Panc1 (cell line): ENCODE results near the gene SH3BP2. TPM values are rescaled to one million over a fixed set of nuclear protein-coding genes. Genes with fewer than 3 reads are reported as not detected.

Experiments used
- ATAC-seq: fragments of 200-7000 bp; cut with Tn5 transposase; 2 replicates; pipeline ENCODE4 v1.9.1; 2020; ENCODE audit warnings: mild to moderate bottlenecking, moderate library complexity
- BruUV-seq: library from RNA; stranded (reverse); fragments of 400-500 nt; replicated peaks from 2 replicates; lab custom pipeline; 2021; lab: Mats Ljungman, UMichigan
- CTCF ChIA-PET: fragments of 300-600 bp; sonication (Branson Sonifier 250); formaldehyde crosslinking; loops from one replicate; lab custom pipeline; 2022; ENCODE audit warnings: antibody characterized with exemption; lab: Charles Lee
- POLR2A ChIA-PET: fragments of 300-600 bp; sonication (Branson Sonifier 250); formaldehyde crosslinking; loops from one replicate; lab custom pipeline; 2022; ENCODE audit warnings: antibody characterized with exemption; lab: Charles Lee
- DNase-seq: peaks from one replicate; pipeline ENCODE4 v3.0.0-alpha.2; 2010; ENCODE audit warnings: low read depth, low spot score
- H3K27ac ChIP-seq: 2 replicates; pipeline ENCODE4 v1.5.1; 2011; ENCODE audit warnings: mild to moderate bottlenecking, low read length, inconsistent platforms
- H3K27me3 ChIP-seq: fragments of 200-500 bp; sonication (Bioruptor generic); 2 replicates; pipeline ENCODE4 v1.6.0; 2014; ENCODE audit warnings: low read length, inconsistent platforms; ENCODE audit not compliant: control insufficient read depth, insufficient read depth
- H3K36me3 ChIP-seq: fragments of 200-500 bp; sonication (Bioruptor generic); 2 replicates; pipeline ENCODE4 v1.5.1; 2014; ENCODE audit warnings: inconsistent platforms, mild to moderate bottlenecking, low read length, moderate library complexity; ENCODE audit not compliant: control insufficient read depth, insufficient read depth
- H3K4me1 ChIP-seq: 2 replicates; pipeline ENCODE4 v1.5.1; 2011; ENCODE audit warnings: inconsistent platforms, mild to moderate bottlenecking, low read length, moderate library complexity; ENCODE audit not compliant: control insufficient read depth, insufficient read depth
- H3K4me3 ChIP-seq, 2 experiments: 2 replicates each; pipeline ENCODE4 v1.5.1; 2011 to 2012; ENCODE audit warnings: low read depth in 2 of 2, low read length in 2 of 2, mild to moderate bottlenecking in 2 of 2, inconsistent platforms in 1 of 2, moderate library complexity in 1 of 2
- H3K9me3 ChIP-seq: fragments of 200-500 bp; sonication (Bioruptor generic); 2 replicates; pipeline ENCODE4 v1.5.1; 2014; ENCODE audit warnings: low read depth, mild to moderate bottlenecking, inconsistent platforms, low read length, moderate library complexity; ENCODE audit not compliant: control insufficient read depth, insufficient read depth
- POLR2AphosphoS5 ChIP-seq: IDR thresholded peaks from 2 replicates; pipeline ENCODE4 v1.6.1; 2012; ENCODE audit warnings: mild to moderate bottlenecking, low read depth, low read length, moderate library complexity
- SIN3A ChIP-seq: IDR thresholded peaks from 2 replicates; pipeline ENCODE4 v1.6.1; 2012; ENCODE audit warnings: low read depth, mild to moderate bottlenecking, low read length, moderate library complexity, borderline replicate concordance; ENCODE audit not compliant: insufficient read depth
- TCF7L2 ChIP-seq: IDR thresholded peaks from 2 replicates; pipeline ENCODE4 v1.6.1; 2011; ENCODE audit warnings: mild to moderate bottlenecking, low read depth, low read length, inconsistent platforms
- in situ Hi-C: cut with HindIII; loops from 2 replicates; pipeline ENCODE4 v1.10.0; 2016; ENCODE audit warnings: low sequenced_read_pairs, low pct_unique_long_range_greater_than_20kb
- intact Hi-C: fragments of 100-400 bp; cut with micrococcal nuclease; formaldehyde crosslinking; loops from one replicate; pipeline ENCODE4 v1.10.0; 2022; ENCODE audit not compliant: unreplicated experiment
- total RNA-seq: library from RNA; stranded (reverse); gene quantifications from one replicate; pipeline ENCODE4 v1.2.1, GENCODE V29; 2021; ENCODE audit not compliant: unreplicated experiment
- TF ChIP-seq, protein P1 (sequence below), 2 experiments: IDR thresholded peaks; 2 replicates each; pipeline ENCODE4 v1.6.1; 2011 to 2012; ENCODE audit warnings: low read depth in 2 of 2, control low read depth in 1 of 2, low read length in 1 of 2, mild to moderate bottlenecking in 1 of 2, moderate library complexity in 1 of 2; ENCODE audit not compliant: insufficient read depth in 1 of 2
- TF ChIP-seq, protein P2 (sequence below): fragments of 450-650 bp; IDR thresholded peaks from 2 replicates; pipeline ENCODE4 v1.5.1; 2017; ENCODE audit warnings: mild to moderate bottlenecking

The SH3BP2 gene
- total RNA-seq, 1 experiment from 2014 or later = 93.4 TPM

DNA sequence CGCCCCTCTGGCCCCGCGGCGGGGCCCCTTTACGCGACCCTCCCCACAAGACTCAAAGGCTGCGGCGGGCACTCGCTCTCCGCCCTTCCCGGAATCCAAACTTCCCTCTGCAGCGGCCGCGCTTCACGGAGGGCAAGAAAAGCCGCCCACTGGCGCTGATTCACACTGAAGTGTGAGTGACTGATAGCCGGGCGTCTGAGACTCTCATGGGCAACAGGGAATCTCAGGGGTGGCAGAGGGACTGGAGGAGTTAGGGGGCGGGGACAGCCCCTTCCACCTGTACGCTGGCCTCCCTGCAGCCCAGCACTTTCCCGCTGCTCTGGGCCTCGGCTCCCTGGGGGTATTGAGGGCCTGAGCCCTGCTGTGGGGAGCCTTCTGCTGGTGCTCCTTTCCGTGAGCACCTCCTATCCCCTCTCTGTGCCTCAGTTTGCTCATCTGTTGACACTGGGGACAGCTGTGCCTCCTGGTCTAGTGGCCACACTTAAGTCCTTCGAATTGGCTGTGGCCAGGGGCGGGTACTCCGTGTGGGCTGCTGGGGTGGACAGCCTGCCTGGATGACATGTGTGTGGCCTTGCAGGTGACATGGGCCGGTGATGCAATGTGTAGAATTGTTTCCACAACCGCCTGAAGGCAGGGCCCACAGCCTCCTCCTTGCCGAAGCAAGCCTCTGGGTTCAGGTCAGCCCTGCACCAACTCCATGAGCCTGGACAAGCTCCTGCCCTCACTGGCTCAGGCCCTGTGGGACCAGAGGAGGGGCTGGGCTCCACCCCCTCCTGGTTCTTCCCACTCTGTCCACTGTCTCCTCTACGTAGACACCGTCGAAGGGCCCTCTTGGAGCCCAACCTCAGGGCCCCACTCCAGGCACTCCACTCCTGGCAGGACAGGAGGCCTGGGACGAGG, 951 bp downstream of the SH3BP2 start:
- H3K4me1 ChIP-seq = peaks cover 58% of the 10 kb centered on the region
- DNase-seq (no peak), ATAC-seq (peak; percentile 32)
- ChIA-PET POLR2A (no interaction called here), CTCF (no interaction called here)
- H3K36me3 ChIP-seq = no peaks in the 10 kb centered on the region
- TSS peak; percentile 17 for BruUV-seq
- TF ChIP-seq, protein P1, sequence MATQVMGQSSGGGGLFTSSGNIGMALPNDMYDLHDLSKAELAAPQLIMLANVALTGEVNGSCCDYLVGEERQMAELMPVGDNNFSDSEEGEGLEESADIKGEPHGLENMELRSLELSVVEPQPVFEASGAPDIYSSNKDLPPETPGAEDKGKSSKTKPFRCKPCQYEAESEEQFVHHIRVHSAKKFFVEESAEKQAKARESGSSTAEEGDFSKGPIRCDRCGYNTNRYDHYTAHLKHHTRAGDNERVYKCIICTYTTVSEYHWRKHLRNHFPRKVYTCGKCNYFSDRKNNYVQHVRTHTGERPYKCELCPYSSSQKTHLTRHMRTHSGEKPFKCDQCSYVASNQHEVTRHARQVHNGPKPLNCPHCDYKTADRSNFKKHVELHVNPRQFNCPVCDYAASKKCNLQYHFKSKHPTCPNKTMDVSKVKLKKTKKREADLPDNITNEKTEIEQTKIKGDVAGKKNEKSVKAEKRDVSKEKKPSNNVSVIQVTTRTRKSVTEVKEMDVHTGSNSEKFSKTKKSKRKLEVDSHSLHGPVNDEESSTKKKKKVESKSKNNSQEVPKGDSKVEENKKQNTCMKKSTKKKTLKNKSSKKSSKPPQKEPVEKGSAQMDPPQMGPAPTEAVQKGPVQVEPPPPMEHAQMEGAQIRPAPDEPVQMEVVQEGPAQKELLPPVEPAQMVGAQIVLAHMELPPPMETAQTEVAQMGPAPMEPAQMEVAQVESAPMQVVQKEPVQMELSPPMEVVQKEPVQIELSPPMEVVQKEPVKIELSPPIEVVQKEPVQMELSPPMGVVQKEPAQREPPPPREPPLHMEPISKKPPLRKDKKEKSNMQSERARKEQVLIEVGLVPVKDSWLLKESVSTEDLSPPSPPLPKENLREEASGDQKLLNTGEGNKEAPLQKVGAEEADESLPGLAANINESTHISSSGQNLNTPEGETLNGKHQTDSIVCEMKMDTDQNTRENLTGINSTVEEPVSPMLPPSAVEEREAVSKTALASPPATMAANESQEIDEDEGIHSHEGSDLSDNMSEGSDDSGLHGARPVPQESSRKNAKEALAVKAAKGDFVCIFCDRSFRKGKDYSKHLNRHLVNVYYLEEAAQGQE (IDR thresholded peaks at IDR 0.05; ENCODE audit: insufficient read depth in 1 of 2, low read depth in 2 of 2, low read length in 1 of 2) = no peak
- 0 out of 2 replicates have a peak, but pooled peaks have one; percentile 22 for TF ChIP-seq SIN3A
- no peaks in the 10 kb centered on the region for H3K9me3 ChIP-seq
- H3K4me3 ChIP-seq = peak overlapping the region; percentile 54 to 77
- H3K27me3 ChIP-seq = no peaks in the 10 kb centered on the region
- intact Hi-C loops (loop anchor here (10.0 kb wide), 1 partner anchor 141 kb away; no protein-coding TSS in a partner anchor), in situ Hi-C loops (no loop called here)
- peak overlapping the region; percentile 89 for H3K27ac ChIP-seq

DNA sequence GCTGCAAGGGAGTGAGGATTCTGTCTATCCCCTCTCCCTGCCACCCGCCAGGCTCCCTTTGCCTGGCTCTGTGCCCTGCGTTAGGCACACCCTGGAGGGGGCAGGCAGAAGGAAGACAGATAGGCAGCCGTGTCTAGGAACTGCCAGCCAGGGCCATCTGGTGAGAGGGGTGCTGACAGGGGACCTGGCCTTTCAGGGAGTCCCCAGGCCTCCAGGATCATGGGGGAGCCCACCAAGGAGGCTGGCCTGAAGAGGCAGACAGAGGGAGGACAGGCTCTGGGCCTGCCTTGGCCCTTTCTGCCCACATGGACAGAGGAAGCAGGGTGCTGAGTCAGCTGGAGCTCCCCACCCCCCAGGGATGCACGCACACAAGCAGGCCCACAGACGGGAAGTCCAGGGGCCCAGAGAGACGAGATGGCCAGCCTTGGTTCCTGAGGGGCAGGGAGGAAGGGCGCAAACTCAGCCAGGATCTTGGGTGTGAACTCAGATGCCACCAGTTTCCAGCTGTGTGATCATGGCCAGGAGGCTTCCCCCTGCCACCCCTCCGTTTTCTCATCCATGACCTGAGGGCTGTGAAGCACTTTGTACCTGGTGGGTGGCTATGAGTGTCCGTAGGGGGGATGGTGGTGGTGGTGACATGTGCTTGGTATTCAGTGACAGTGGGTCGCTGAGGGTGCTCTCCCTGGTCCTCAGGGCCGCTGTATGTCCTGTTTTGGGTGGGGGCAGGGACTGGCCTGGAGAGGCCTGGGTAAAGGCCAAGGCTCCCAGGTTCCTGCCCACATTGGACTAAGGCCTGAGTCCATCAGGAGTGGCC, 1.8 kb downstream of the SH3BP2 start:
- H3K36me3 ChIP-seq = no peaks in the 10 kb centered on the region
- TF ChIP-seq SIN3A (0 out of 2 replicates have a peak, but pooled peaks have one; percentile 16), POLR2AphosphoS5 (no peak)
- H3K4me3 ChIP-seq = peak overlapping the region; percentile 54 to 77
- no peaks in the 10 kb centered on the region for H3K27me3 ChIP-seq
- no TSS peak for BruUV-seq
- H3K9me3 ChIP-seq = no peaks in the 10 kb centered on the region
- DNase-seq (no peak), ATAC-seq (peak; percentile 10)
- CTCF ChIA-PET = no interaction called here
- peaks cover 63% of the 10 kb centered on the region for H3K4me1 ChIP-seq
- POLR2A ChIA-PET = no interaction called here
- intact Hi-C loops = loop anchor here (10.0 kb wide), 1 partner anchor 140 kb away; no protein-coding TSS in a partner anchor
- peak overlapping the region; percentile 89 for H3K27ac ChIP-seq
- in situ Hi-C loops = no loop called here

DNA sequence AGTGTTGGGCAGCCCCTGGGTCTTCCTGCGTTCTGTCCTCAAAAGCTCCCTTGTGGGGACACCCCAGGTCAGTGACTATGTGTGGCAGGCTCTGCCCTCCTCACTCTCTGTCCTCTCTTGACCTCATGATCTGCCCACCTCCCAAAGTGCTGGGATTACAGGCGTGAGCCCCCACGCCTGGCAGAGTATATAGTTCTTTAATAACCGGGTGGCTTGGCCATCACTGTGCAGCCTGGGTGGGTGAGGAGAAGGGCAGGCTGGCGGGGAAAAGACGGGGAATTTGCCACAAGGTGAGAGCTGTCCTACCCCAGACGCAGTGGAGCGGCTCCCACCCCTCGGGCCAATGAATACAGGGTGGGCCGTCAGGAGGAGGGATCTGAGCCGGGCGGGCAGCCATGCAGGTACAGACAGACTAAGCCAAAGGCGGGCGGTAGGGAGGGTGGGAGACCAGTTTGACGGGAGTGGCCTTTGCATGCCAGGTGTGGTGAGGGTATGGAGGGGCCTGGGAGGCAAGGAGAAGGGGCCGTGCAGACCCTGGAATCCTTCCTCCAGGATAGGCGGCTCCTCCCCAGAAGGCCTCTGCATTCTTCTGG, 2.5 kb downstream of the SH3BP2 start:
- Histone ChIP-seq H3K4me1 (peaks cover 69% of the 10 kb centered on the region), H3K27me3 (no peaks in the 10 kb centered on the region), H3K36me3 (no peaks in the 10 kb centered on the region), H3K4me3 (peak overlapping the region; percentile 54 to 77), H3K27ac (peak overlapping the region; percentile 89), H3K9me3 (no peaks in the 10 kb centered on the region)
- intact Hi-C loops = loop anchor here (10.0 kb wide), 1 partner anchor 139 kb away; no protein-coding TSS in a partner anchor
- CTCF ChIA-PET = interaction anchor here (0.6 kb wide), 1 partner anchor 19 kb away, joined by 3 read pairs; no protein-coding TSS in a partner anchor
- POLR2A ChIA-PET = no interaction called here
- no peak for TF ChIP-seq TCF7L2
- TF ChIP-seq, protein P1 (IDR thresholded peaks at IDR 0.05; ENCODE audit: insufficient read depth in 1 of 2, low read depth in 2 of 2, low read length in 1 of 2) = no peak
- TF ChIP-seq, protein P2, sequence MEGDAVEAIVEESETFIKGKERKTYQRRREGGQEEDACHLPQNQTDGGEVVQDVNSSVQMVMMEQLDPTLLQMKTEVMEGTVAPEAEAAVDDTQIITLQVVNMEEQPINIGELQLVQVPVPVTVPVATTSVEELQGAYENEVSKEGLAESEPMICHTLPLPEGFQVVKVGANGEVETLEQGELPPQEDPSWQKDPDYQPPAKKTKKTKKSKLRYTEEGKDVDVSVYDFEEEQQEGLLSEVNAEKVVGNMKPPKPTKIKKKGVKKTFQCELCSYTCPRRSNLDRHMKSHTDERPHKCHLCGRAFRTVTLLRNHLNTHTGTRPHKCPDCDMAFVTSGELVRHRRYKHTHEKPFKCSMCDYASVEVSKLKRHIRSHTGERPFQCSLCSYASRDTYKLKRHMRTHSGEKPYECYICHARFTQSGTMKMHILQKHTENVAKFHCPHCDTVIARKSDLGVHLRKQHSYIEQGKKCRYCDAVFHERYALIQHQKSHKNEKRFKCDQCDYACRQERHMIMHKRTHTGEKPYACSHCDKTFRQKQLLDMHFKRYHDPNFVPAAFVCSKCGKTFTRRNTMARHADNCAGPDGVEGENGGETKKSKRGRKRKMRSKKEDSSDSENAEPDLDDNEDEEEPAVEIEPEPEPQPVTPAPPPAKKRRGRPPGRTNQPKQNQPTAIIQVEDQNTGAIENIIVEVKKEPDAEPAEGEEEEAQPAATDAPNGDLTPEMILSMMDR = no peak
- no peak for TF ChIP-seq SIN3A
- TF ChIP-seq POLR2AphosphoS5 = no peak
- in situ Hi-C loops = no loop called here
- ATAC-seq (no peak), DNase-seq (no peak)
- no TSS peak for BruUV-seq
